OCI-LY3 (cell line): ENCODE measurements around the gene EP300.

ENCODE experiments used
- EZH2phosphoT487 ChIP-seq: fragments of 200-600 bp; shearing (Covaris generic); IDR thresholded peaks from 2 replicates; pipeline ENCODE4 v1.6.1; 2018; ENCODE audit warnings: antibody characterized with exemption, mixed run types, low read depth
- TF ChIP-seq, protein P1 (sequence below): fragments of 200-600, 300-600 bp; sonication (generic); IDR thresholded peaks from 2 replicates; pipeline ENCODE4 v1.5.1; 2014; ENCODE audit warnings: antibody characterized with exemption, low read length, low read depth

DNA sequence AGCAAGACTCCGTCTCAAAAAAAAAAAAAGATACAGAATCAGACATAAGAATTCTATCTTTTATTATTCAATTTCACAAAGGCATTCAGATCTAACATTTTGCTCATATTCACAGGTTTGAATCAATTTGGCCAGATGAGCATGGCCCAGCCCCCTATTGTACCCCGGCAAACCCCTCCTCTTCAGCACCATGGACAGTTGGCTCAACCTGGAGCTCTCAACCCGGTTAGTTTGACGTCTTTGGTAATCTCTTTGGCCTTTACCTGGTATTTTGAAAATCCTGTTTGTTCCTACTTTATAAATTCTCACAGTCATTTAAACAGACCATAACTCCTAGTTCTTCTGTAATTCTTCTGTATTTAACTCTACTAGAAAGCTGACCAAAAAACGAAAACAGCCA lies 55.3 kb downstream of the EP300 start:
- TF ChIP-seq, protein P1, sequence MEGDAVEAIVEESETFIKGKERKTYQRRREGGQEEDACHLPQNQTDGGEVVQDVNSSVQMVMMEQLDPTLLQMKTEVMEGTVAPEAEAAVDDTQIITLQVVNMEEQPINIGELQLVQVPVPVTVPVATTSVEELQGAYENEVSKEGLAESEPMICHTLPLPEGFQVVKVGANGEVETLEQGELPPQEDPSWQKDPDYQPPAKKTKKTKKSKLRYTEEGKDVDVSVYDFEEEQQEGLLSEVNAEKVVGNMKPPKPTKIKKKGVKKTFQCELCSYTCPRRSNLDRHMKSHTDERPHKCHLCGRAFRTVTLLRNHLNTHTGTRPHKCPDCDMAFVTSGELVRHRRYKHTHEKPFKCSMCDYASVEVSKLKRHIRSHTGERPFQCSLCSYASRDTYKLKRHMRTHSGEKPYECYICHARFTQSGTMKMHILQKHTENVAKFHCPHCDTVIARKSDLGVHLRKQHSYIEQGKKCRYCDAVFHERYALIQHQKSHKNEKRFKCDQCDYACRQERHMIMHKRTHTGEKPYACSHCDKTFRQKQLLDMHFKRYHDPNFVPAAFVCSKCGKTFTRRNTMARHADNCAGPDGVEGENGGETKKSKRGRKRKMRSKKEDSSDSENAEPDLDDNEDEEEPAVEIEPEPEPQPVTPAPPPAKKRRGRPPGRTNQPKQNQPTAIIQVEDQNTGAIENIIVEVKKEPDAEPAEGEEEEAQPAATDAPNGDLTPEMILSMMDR, result no peak
- TF ChIP-seq EZH2phosphoT487, result no peak
